GM21423 (cell line): ENCODE measurements around the gene INPPL1.

ENCODE experiments used
- ATAC-seq: cut with Tn5 transposase; IDR thresholded peaks from one replicate; pipeline ENCODE4 v1.9.1; 2021; ENCODE audit warnings: mild to moderate bottlenecking, moderate library complexity; ENCODE audit not compliant: unreplicated experiment

The INPPL1 gene

DNA sequence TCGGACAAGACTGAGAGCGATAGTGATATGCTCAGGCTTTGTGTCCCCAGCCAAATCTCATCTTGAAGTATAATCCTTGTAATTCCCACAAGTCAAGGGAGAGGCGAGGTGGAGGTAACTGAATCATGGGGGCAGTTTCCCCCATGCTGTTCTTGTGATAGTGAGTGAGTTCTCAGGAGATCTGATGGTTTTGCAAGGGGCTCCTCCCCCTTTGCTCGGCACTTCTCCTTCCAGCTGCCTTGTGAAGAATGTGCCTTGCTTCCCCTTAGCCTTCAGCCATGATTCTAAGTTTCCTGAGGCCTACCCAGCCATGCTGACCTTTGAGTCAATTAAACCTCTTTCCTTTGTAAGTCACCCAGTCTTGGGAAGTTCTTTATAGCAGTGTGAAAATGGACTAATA is 15.5 kb upstream of the INPPL1 start:
- no peak for ATAC-seq

DNA sequence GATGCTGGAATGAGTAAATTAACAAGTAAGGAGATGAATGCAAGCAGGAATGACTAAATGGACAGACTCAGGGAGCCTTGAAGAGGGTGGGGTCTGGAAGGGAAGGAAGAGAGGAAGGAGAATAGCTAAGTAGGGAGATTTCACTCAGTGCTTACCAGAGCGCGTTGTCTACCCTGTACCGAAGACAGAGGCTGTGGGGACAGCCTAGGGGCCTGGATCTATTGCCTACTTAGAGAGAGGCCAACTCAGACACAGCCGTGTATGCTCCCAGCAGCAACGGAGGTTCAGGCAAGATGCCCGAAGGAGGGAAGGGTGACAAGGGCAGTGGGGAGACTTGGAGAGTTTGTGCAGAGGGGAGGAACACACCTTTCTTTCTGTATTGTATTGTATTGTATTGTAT is 7.9 kb upstream of the INPPL1 start, which contains the start of gene FOLR2:
FOLR2 (plus strand) TSS at position 157 of the 400 bp plus-strand sequence. CDS start 1,791 bp downstream, outside the sequence.
- no peak for ATAC-seq

- ATAC-seq: no peak
Measured at GRCh38 chr11:72217841-72218240, 6.7 kb upstream of the INPPL1 start.

- no peak for ATAC-seq
Measured at GRCh38 chr11:72218251-72218745, 6.3 kb upstream of the INPPL1 start.

GRCh38 chr11:72220696-72221363 is 3.7 kb upstream of the INPPL1 start:
- no peak for ATAC-seq

- no peak for ATAC-seq
Measured at GRCh38 chr11:72221386-72222075, 3.0 kb upstream of the INPPL1 start.

DNA sequence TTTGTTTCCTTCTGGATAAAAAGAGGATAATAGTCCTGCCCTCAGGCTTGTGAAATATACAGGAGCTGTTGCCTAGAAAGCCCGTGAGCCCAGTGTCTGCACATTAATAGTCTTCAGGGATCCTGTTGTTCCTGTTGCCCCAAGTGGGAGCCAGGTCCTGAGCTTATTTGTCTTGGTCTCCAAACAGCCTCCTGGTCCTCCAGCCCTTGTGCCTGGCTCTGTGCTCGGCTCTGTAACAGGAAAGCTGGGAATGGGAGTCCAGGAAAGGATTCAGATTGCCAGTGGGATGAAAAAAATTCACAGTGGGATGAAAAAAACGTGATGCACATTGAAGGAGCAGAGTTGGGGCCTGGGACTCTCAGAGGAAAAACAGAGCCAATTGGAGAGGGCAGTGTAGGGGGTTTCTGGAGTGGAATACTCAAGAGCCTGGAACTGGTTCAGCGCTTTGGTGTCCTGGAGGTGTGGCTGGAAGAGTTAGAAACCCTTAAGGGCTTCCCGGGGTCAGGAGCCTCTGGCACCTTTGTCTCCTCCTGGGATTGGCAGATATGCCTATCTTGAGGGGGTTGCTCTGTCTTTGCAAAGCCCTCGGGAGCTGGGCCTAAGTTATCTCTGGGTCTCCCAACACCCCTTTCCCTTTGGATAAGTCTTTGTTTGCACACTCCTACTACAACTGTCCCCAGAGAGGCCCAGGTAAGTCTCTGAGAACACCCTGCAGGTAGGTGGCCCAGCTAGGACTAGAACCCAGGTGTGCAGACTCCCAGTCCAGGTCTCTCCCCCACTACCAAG is 2.3 kb upstream of the INPPL1 start:
- no peak for ATAC-seq

- peak; percentile 70 for ATAC-seq
Measured at GRCh38 chr11:72222907-72223614, 1.5 kb upstream of the INPPL1 start.

GRCh38 chr11:72223615-72224563 is 678 bp upstream of the INPPL1 start:
- peak; percentile 39 for ATAC-seq

GRCh38 chr11:72225411-72225951 is 914 bp downstream of the INPPL1 start:
- ATAC-seq: no peak

DNA sequence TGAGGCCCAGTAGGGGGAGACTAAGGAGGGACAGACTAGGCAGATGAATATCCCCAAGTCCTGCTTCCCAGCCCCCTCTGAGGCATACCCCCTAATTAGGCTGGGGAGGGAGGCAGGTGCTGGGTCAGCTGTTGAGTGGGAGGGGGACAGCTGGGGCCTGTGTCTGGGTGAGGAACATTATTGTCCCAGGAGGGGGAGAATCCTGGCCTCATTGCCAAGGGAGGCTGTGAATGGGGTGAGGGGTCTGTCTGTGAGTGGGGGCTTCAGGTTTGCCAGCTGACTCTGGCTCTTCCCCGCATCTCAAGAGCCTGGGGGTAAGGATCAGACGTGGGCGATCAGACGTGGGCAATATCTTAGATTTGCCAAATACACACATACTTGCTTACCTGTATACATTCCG is 2.1 kb downstream of the INPPL1 start:
- no peak for ATAC-seq

DNA sequence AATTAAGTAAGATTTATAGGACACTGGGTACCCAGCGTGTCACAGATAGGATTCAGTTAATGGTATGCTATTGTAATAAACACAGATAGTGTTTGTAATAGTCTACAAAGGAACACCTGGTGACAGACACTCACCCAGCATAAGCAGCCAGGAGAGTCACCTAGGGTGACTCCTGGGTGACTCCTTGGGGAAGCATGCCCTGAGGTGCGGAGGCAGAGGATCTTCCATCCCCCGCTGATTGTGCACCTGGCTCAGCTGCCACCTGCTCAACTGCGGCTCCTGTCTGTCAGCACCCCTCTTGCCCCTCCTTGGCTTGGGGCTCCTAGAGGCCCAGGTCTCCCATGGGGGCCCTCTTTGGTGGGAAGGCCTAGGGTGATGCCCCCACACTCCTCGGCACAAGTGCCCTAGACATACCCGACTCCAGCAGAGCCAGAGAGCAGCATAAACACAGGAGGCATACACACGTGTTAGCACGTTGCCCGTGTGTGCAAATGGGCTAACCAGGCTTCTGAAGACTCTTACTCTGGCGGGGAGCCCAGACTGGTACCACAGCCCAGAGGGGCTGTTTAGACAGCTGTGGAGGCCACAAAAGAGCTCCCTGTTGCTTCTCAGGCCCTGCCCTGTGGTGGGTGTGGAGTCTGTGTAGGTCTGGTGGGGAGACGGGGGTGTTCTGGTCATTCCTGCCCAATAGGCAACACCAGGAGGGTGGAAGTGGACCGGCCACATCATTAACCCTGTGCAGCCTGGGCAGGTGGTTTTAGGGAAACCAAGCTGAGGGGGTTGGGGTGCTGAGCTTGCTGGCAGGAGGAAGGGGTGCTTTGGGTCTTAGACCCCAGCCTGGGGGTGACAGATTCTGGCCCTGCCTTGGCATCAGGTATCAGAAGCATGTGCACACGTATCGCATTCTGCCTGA is 3.0 kb downstream of the INPPL1 start:
- no peak for ATAC-seq

DNA sequence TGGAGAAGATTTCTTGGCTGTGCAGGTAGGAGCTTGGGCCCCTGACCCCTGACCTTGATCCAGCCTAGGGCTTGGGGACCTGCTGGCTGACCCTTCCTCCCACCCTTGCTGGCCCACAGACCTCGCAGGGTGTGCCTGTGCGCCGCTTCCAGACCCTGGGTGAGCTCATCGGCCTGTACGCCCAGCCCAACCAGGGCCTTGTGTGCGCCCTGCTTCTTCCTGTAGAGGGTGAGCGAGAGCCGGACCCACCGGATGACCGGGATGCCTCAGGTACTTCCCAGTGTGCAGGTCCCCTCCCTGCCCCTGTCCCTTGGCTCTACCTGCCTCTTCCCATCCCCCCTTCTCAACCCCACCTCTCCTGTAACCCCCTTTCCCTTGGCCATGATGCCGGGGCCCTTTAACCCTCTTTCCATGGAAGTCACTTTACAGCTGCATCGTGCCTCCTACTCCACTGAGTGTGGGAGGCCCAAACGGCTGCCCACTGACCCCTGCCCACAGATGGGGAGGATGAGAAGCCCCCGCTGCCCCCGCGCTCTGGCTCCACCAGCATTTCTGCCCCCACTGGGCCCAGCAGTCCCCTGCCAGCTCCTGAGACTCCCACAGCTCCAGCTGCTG is 3.8 kb downstream of the INPPL1 start:
- ATAC-seq: no peak

DNA sequence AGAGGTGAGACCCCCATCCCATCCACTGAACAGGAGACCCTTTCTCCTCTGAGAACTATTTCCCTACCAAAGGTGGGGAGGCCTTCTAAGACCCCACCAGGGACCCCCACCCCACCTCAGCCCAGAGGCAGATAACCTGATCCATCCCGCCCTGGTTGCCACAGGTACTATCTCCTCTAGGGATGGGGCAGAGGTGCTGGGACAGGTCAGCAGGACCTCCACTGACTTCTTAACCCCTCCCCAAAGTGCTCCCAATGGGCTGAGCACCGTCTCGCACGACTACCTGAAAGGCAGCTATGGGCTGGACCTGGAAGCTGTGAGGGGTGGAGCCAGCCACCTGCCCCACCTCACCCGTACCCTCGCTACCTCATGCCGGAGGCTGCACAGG is 4.3 kb downstream of the INPPL1 start:
- no peak for ATAC-seq

DNA sequence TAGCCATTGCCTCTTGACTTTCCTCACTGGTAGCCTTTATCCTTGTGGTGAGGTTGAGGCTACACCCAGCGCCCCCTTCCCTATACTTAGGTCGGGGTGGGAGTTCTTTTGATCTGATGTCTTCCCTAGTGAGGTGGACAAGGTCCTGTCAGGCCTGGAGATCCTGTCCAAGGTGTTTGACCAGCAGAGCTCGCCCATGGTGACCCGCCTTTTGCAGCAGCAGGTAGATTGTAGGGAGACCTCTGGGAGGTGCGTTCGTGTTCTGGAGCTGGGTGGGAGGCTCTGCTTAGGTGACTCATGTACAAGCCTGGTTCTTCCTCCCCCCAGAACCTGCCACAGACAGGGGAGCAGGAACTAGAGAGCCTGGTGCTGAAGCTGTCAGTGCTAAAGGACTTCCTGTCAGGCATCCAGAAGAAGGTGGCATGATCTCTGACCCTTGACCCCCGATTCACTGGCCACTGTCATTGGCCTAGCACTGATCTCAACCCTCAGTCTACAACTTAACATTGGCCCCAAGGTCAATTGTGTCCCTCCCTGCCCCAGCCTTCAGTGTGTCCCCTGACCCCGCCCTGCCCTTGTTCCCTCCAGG is 4.9 kb downstream of the INPPL1 start:
- ATAC-seq: no peak

DNA sequence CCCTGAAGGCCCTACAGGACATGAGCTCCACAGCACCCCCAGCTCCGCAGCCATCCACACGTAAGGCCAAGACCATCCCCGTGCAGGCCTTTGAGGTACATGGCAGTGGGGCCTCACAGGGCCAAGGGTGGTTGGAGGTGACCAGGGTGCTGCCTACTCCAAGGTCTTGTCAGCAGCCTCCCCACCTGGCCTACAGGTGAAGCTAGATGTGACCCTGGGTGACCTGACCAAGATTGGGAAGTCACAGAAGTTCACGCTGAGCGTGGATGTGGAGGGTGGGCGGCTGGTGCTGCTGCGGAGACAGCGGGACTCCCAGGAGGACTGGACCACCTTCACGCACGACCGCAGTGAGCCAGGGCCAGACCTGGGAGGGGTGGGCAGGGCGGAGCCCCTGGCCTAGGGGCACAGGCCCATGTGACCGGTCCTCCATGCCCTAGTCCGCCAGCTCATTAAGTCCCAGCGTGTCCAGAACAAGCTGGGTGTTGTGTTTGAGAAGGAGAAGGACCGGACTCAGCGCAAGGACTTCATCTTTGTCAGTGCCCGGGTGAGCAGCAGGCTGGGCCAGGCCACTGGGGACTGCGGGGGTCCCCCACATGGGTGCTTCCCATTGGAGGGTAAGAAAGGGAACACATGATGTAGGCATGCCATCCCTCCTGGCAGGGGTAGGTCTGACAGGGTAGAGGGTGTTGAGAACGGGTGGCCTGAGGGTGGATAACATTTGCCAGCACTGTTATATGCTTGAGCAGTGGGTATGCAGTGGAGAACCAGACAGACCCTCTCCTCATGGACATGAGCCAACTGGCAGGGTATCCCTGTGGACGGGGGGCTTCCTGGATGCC is 5.6 kb downstream of the INPPL1 start:
- ATAC-seq: no peak
